ENCODE data around the gene RGS11.

Gene RGS11

DNA sequence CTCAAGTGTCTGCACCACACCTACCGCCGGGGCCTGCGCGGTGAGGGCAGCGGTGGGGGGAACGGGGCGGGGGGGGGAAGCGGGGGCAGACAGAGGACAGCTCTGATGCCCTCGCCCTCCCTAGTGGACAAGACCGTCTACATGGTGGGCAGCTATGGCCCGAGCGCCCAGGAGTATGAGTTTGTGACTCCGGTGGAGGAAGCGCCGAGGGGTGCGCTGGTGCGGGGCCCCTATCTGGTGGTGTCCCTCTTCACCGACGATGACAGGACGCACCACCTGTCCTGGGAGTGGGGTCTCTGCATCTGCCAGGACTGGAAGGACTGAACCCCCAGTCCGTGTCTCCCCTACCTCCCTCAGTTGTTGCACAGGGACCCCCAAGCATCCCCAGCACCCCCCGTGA, 6.7 kb upstream of the RGS11 start:
- Histone ChIP-seq H3K4me1 (ENCODE audit: control insufficient read depth, insufficient read depth, low read length) (no peaks in the 10 kb centered on the region), H3K27ac (ENCODE audit: low read depth, low read length) (no peak overlapping the region), H3K36me3 (ENCODE audit: control insufficient read depth, insufficient read depth, low read length) (no peaks in the 10 kb centered on the region), H3K4me3 (ENCODE audit: low read length) (no peak overlapping the region), H3K9ac (ENCODE audit: low read length) (no peak overlapping the region), H3K27me3 (ENCODE audit: control insufficient read depth, insufficient read depth, low read length) (peaks cover 4% of the 10 kb centered on the region)

DNA sequence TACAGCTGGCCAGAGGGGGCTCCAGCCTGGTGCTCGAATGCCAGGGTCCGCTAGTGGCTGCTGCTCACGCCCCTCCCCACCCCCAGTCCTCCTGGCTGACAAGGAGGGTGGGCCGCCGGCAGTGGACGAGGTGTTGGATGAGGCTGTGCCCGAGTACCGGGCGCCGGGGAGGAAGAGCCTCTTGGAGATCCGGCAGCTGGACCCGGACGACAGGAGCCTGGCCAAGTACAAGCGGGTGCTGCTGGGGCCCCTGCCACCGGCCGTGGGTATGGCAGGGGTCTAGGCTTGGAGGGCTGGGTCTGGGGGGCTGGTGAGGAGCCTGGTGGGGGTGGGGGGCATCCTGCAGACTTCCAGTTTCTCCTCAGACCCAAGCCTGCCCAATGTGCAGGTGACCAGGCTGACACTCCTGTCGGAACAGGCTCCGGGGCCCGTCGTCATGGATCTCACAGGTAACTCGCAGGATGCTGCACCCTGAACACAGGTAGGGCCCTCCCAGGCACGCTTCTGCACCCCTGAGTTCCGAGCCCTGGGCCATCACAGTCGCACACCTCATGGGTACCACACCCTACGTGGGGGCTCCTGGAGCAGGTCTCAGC, 6.0 kb upstream of the RGS11 start:
- Histone ChIP-seq H3K27ac (ENCODE audit: low read depth, low read length) (no peak overlapping the region), H3K4me3 (ENCODE audit: low read length) (no peak overlapping the region), H3K27me3 (ENCODE audit: control insufficient read depth, insufficient read depth, low read length) (peaks cover 4% of the 10 kb centered on the region), H3K4me1 (ENCODE audit: control insufficient read depth, insufficient read depth, low read length) (no peaks in the 10 kb centered on the region), H3K36me3 (ENCODE audit: control insufficient read depth, insufficient read depth, low read length) (no peaks in the 10 kb centered on the region), H3K9ac (ENCODE audit: low read length) (no peak overlapping the region)

DNA sequence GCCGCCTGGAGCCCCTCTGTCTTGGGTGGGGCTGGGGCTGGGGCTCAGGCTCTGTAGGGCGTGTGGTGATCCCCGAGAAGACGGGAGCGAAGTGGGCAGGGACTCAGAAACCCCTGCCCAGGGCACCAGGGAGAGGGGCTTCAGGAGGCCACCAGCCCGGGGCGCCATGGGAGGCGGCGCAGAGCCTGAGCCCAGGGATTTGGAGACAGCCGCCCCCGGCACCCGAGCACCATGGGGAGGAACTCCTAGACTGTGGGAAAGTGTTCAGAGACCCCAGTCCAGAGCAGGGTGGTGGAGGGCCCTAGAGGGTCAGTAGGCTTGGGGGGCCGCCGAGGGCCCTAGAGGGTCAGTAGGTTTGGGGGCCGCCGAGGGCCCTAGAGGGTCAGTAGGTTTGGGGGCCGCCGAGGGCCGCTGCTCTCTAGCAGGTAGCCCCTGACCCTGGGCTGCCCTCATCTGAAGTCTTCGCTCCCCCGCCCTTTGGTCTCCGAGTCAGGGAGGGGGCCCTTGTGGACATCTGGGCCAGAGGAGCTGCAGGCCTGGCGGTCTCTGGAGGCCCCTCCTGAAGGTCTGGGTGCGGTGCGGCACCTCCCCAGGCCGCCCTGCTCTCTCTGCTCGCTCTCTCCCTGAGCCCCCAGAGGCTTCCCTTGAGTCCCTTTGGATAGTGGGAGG, 5.4 kb upstream of the RGS11 start:
- Histone ChIP-seq H3K4me1 (ENCODE audit: control insufficient read depth, insufficient read depth, low read length) (no peaks in the 10 kb centered on the region), H3K36me3 (ENCODE audit: control insufficient read depth, insufficient read depth, low read length) (no peaks in the 10 kb centered on the region), H3K27ac (ENCODE audit: low read depth, low read length) (no peak overlapping the region), H3K27me3 (ENCODE audit: control insufficient read depth, insufficient read depth, low read length) (peaks cover 4% of the 10 kb centered on the region), H3K4me3 (ENCODE audit: low read length) (no peak overlapping the region), H3K9ac (ENCODE audit: low read length) (no peak overlapping the region)

DNA sequence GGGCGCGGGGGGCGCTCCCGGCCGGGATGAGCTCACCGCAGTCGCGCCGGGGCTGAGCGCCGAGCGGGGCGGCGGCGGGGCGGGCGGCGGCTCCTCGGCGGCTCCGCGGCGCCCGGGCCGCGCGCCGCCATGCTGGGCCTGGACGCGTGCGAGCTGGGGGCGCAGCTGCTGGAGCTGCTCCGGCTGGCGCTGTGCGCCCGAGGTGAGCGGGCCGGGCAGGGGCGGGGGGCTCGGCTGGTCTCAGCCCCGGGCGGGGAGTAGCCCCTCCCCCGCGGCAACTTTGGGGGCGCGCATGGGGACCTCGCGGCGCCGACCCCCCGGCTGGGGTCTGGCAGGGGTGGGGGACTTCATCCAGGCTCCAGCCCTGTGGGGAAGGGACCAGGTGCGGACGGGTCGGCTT, 4.8 kb upstream of the RGS11 start, which contains the start of gene ARHGDIG:
Gene ARHGDIG (plus strand): TSS at position 40 of the 400 bp plus-strand sequence. CDS start 90 bp downstream, at position 130.
- no peak within 1 kb of the TSS for H3K27ac ChIP-seq (ENCODE audit: low read depth, low read length)
- H3K9ac ChIP-seq (ENCODE audit: low read length): no peak within 1 kb of the TSS
- H3K4me3 ChIP-seq (ENCODE audit: low read length): no peak within 1 kb of the TSS
- no peaks in the 10 kb centered on the region for H3K4me1 ChIP-seq (ENCODE audit: control insufficient read depth, insufficient read depth, low read length)
- H3K27me3 ChIP-seq (ENCODE audit: control insufficient read depth, insufficient read depth, low read length): peaks cover 4% of the 10 kb centered on the region
- H3K36me3 ChIP-seq (ENCODE audit: control insufficient read depth, insufficient read depth, low read length): no peaks in the 10 kb centered on the region

DNA sequence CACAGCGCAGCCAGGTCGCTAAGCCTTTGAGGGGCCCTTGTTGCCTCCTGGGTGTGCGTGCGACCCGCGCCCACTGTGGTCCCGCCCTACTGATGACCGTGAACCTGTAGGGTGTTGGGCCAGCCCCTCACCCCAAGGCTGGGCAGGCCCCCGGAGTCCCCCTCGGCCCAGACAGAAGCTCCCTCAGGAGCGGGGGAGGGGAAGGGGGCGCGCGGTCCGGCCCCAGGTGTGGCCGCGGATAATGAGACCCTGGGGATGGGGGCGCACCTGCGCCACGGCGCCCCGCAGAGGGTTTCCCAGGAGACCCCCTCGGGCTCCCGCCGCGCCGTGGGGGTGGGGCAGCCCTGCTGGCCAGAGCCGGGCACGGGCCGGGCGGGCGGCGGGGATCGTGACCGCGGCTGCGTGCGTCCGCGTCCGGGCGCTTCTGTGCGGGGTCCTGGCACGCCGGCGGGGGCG, 4.3 kb upstream of the RGS11 start:
- no peaks in the 10 kb centered on the region for H3K36me3 ChIP-seq (ENCODE audit: control insufficient read depth, insufficient read depth, low read length)
- H3K9ac ChIP-seq (ENCODE audit: low read length): no peak overlapping the region
- no peak overlapping the region for H3K4me3 ChIP-seq (ENCODE audit: low read length)
- no peak overlapping the region for H3K27ac ChIP-seq (ENCODE audit: low read depth, low read length)
- no peaks in the 10 kb centered on the region for H3K4me1 ChIP-seq (ENCODE audit: control insufficient read depth, insufficient read depth, low read length)
- peaks cover 4% of the 10 kb centered on the region for H3K27me3 ChIP-seq (ENCODE audit: control insufficient read depth, insufficient read depth, low read length)

DNA sequence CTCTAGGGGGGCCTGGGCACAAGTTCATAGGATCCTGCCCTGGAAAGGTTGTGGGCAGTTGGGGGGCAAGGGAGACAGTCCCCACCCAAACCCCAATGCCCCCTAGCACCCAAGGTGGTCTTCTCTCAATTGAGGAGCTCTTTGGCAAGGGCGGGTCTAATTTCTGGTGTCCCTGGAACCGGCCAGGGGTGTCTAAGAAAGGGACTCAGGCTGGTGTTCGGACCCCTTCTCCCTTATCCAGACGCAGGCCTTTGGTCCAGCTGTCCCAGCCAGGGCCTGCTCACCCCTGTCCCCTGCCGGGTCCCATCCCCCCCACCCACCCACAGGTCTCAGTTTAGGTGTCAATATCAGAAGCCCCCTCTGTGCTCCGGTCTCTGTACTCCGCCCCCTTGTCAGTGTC, 3.8 kb upstream of the RGS11 start:
- Histone ChIP-seq H3K27me3 (ENCODE audit: control insufficient read depth, insufficient read depth, low read length) (peaks cover 4% of the 10 kb centered on the region), H3K4me1 (ENCODE audit: control insufficient read depth, insufficient read depth, low read length) (no peaks in the 10 kb centered on the region), H3K9ac (ENCODE audit: low read length) (no peak overlapping the region), H3K4me3 (ENCODE audit: low read length) (no peak overlapping the region), H3K27ac (ENCODE audit: low read depth, low read length) (no peak overlapping the region), H3K36me3 (ENCODE audit: control insufficient read depth, insufficient read depth, low read length) (no peaks in the 10 kb centered on the region)

DNA sequence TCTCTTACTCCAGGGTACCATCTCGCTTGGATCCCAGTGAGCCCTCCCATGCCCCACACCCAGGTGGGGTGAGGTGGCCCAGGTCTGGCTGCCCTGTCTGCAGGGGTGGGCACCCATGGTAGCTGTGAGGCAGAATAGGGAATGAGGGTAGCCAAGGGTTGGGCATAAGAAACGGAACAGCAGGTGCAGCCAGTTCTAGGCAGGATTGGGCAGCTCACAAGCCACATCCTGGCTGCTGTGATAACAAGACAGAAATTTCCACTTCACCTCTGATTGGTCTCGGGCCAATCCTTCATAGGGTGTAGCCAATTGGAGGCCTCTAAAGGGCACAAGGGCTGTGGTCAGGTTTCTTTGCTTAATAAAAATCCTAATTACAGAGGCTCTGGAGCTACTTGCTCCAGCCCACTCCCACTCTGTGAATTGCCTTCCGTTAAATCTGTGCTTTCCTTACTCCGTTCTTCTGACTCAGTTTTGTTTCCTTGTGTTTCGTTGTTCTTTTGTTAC, 3.2 kb upstream of the RGS11 start:
- Histone ChIP-seq H3K4me1 (ENCODE audit: control insufficient read depth, insufficient read depth, low read length) (no peaks in the 10 kb centered on the region), H3K27me3 (ENCODE audit: control insufficient read depth, insufficient read depth, low read length) (peaks cover 4% of the 10 kb centered on the region), H3K27ac (ENCODE audit: low read depth, low read length) (no peak overlapping the region), H3K4me3 (ENCODE audit: low read length) (no peak overlapping the region), H3K9ac (ENCODE audit: low read length) (no peak overlapping the region), H3K36me3 (ENCODE audit: control insufficient read depth, insufficient read depth, low read length) (no peaks in the 10 kb centered on the region)

DNA sequence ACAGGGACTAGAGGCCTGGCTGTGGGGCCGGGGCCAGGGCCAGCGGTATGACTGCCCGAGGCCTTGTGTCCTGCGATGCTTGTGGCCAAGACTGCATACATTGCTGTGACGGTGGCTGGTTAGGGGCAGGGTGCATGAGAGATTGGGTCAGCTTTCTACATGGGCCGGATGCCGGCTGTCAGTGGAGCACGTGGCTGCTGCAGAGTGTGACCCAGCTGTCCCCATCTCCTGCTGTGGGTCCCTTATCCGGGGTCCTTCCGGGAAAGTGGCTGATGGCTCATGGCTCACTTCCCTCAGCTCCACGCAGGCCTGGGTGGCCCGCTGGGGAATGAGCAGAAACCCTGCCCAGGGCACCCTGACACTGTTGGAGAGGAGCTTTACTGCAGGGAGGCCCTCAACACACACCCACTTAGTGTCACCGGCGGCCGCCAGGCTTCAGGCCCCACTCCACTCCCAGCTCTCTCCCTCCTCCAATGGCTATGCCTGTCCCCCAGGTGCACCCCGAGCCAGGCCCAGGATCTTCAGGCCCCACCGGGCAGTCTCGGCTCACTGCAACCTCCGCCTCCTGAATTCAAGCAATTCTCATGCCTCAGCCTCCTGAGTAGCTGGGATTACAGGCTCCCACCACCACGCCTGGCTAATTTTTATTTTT, 808 bp upstream of the RGS11 start:
- Histone ChIP-seq H3K27ac (ENCODE audit: low read depth, low read length) (no peak overlapping the region), H3K36me3 (ENCODE audit: control insufficient read depth, insufficient read depth, low read length) (no peaks in the 10 kb centered on the region), H3K9ac (ENCODE audit: low read length) (no peak overlapping the region), H3K27me3 (ENCODE audit: control insufficient read depth, insufficient read depth, low read length) (peaks cover 4% of the 10 kb centered on the region), H3K4me3 (ENCODE audit: low read length) (no peak overlapping the region), H3K4me1 (ENCODE audit: control insufficient read depth, insufficient read depth, low read length) (no peaks in the 10 kb centered on the region)

DNA sequence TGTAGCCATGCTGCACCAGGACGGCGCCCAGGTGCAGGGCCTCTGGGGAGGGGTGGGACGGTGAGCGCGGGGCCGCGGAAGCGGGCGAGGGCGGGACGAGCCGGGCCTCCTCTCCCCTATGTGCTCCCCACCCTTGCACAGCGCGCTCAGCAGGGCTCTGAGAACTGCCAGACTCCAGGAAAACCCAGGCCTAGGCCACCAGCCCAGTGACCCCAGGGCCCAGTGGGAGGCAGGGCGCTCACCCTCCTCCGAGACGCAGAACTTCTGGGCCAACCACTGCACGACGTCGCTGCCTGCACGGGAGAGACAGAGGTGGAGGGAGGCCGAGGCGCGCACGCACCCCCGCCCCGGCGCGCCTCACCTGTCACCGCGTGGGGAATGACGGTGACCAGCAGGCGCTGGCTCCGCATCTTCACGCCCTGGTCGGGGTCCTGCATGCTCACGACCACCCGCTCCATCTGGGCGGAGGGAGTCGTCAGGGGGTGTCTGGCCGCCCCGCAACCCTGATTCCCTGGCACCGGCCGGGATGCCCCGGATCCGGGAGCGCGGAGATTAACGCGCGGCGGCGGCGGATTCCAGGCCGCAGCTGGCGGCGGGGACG, 603 bp downstream of the RGS11 start:
- Histone ChIP-seq H3K27ac (ENCODE audit: low read depth, low read length) (no peak overlapping the region), H3K9ac (ENCODE audit: low read length) (no peak overlapping the region), H3K4me3 (ENCODE audit: low read length) (peak overlapping the region; percentile 73), H3K4me1 (ENCODE audit: control insufficient read depth, insufficient read depth, low read length) (no peaks in the 10 kb centered on the region), H3K27me3 (ENCODE audit: control insufficient read depth, insufficient read depth, low read length) (no peaks in the 10 kb centered on the region), H3K36me3 (ENCODE audit: control insufficient read depth, insufficient read depth, low read length) (no peaks in the 10 kb centered on the region)

DNA sequence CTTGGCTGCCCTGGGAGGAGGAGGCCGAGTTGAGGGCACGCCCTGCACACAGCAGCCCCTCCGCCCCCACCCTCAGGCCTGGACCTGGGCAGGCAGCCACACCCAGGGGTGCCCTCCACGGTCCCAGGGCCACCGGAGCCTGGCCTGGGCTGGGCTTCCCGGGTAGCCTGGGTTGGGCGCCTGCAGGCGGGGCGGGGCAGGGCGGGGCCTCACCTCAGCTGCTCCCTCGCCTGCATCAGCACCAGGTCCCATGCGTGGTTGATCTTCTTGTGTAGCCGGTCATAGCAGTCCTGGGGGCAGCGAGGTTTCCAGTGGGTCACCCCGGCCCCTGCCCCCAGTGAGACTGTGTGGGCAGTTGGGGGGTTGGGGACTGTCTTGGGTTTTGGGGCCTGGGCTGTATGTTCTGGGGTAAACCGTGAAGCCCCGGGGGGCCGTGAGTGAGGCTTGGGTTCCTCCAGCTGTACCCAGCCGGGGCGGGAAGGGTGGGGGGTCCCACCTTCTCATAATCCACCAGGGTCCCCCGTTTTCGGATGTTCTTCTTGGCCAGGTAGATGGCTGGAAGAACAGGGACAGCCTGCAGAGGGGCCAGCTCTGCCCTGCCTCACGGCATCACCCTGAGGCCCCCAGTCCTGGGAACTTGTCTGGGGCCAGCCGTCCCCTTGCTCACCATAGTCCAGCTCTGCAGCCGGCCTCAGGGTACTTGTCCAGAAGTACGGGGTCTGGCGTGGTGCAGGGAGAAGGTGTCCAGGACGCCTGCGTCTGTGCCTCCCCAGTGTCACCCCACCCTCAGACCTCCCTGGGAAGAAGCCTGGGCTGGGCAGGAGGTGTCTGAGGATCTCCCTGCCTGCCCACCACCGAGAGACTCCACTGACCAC, 2.0 kb downstream of the RGS11 start:
- Histone ChIP-seq H3K36me3 (ENCODE audit: control insufficient read depth, insufficient read depth, low read length) (no peaks in the 10 kb centered on the region), H3K9ac (ENCODE audit: low read length) (no peak overlapping the region), H3K4me1 (ENCODE audit: control insufficient read depth, insufficient read depth, low read length) (no peaks in the 10 kb centered on the region), H3K27ac (ENCODE audit: low read depth, low read length) (no peak overlapping the region), H3K27me3 (ENCODE audit: control insufficient read depth, insufficient read depth, low read length) (no peaks in the 10 kb centered on the region), H3K4me3 (ENCODE audit: low read length) (no peak overlapping the region)

DNA sequence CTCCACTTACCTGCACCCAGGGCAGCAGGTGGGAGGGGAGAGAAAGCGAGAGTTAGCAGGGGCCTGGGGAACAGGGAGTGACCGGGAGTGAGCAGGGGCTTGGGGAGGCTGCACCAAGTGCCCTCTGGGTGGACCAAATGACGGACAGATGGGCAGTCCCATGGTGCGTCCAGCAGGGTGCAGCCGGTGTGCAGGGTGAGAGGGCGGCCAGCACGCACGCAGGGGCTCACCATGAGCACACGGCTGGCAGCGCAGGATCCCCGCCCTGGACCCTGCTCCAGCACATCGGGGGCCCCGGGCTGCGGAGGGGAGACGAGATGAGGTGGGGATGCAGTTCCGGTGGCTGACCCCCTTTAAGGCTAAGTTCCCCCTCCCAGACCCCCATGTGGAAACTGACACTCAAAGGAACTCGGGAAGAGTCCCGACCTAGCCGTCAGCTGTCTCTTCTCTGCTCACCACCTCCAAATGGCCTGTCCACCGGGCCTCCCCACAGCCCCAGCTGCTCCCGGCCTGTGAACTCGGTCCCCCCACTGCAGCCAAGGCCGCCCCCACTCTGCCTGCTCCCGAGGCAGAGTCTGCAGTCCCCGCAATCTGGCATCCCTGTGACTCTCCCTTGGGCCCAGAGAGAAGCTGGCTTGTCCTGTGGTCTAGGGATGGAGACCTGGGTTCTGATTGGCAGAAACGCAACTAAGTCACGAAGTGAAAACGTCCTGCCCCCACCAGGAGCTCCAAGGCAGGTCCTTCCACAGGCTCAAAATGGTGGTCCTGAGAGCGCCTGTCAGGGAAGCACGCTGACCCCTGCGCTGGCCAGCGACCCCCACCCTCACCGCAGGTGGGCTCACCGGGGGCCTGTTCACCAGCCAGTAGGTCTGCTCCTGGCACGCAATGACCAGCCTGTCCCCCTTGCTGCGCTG, 2.9 kb downstream of the RGS11 start:
- Histone ChIP-seq H3K9ac (ENCODE audit: low read length) (no peak overlapping the region), H3K4me3 (ENCODE audit: low read length) (no peak overlapping the region), H3K27me3 (ENCODE audit: control insufficient read depth, insufficient read depth, low read length) (no peaks in the 10 kb centered on the region), H3K36me3 (ENCODE audit: control insufficient read depth, insufficient read depth, low read length) (no peaks in the 10 kb centered on the region), H3K27ac (ENCODE audit: low read depth, low read length) (no peak overlapping the region), H3K4me1 (ENCODE audit: control insufficient read depth, insufficient read depth, low read length) (no peaks in the 10 kb centered on the region)

Data from rectal smooth muscle tissue (tissue), 1 donor.